Memory B cell (primary cell): Measurements from ENCODE around the gene PEX14.
A peak's percentile ranks its signal among the peaks of the same experiment; 100 is the strongest.

Experiments
- ATAC-seq: fragments of 150-1000 bp; cut with Tn5 transposase; 2 replicates; pipeline ENCODE4 v1.10.0; 2021; ENCODE audit warnings: low read depth, mild to moderate bottlenecking, moderate library complexity
- DNase-seq, 2 donors: peaks; one replicate each; pipeline ENCODE4 v3.0.0; 2022; ENCODE audit warnings: low spot score in 2 of 2
- H3K27ac Mint-ChIP-seq: one replicate; pipeline ENCODE4 v1.8.0; 2022; ENCODE audit warnings: mild to moderate bottlenecking, moderate library complexity, mixed read lengths
- H3K27me3 Mint-ChIP-seq: one replicate; pipeline ENCODE4 v1.8.0; 2022; ENCODE audit warnings: mixed read lengths
- H3K36me3 Mint-ChIP-seq: one replicate; pipeline ENCODE4 v1.8.0; 2022; ENCODE audit warnings: mild to moderate bottlenecking, mixed read lengths
- H3K4me1 Mint-ChIP-seq: one replicate; pipeline ENCODE4 v1.8.0; 2022; ENCODE audit warnings: mixed read lengths
- H3K4me3 Mint-ChIP-seq: one replicate; pipeline ENCODE4 v1.8.0; 2022; ENCODE audit warnings: mild to moderate bottlenecking, moderate library complexity, mixed read lengths
- H3K9me3 Mint-ChIP-seq: one replicate; pipeline ENCODE4 v1.8.0; 2022; ENCODE audit warnings: mixed read lengths

The PEX14 gene

GRCh38 chr1:10578070-10578469 lies 103.3 kb downstream of the PEX14 start:
- ATAC-seq (no peak), DNase-seq (no peak)
- H3K27ac Mint-ChIP-seq: no peak overlapping the region

GRCh38 chr1:10583641-10584040 lies 108.9 kb downstream of the PEX14 start:
- Mint-ChIP-seq H3K4me3 (no peak overlapping the region), H3K9me3 (peaks cover 1% of the 10 kb centered on the region), H3K36me3 (peaks cover 24% of the 10 kb centered on the region), H3K4me1 (no peaks in the 10 kb centered on the region), H3K27ac (no peak overlapping the region), H3K27me3 (no peaks in the 10 kb centered on the region)
- no peak for DNase-seq
- ATAC-seq: no peak

More at GRCh38 chr1:10578070-10578469, 103.3 kb downstream of the PEX14 start:
- peaks cover 13% of the 10 kb centered on the region for H3K36me3 Mint-ChIP-seq
- no peaks in the 10 kb centered on the region for H3K9me3 Mint-ChIP-seq
- H3K4me3 Mint-ChIP-seq: no peak overlapping the region
- no peaks in the 10 kb centered on the region for H3K27me3 Mint-ChIP-seq
- H3K4me1 Mint-ChIP-seq: no peaks in the 10 kb centered on the region

GRCh38 chr1:10585242-10585641 lies 110.5 kb downstream of the PEX14 start:
- H3K27me3 Mint-ChIP-seq: no peaks in the 10 kb centered on the region
- peaks cover 1% of the 10 kb centered on the region for H3K9me3 Mint-ChIP-seq
- H3K27ac Mint-ChIP-seq: no peak overlapping the region
- H3K4me3 Mint-ChIP-seq: no peak overlapping the region
- H3K4me1 Mint-ChIP-seq: no peaks in the 10 kb centered on the region
- peaks cover 19% of the 10 kb centered on the region for H3K36me3 Mint-ChIP-seq
- DNase-seq: no peak
- no peak for ATAC-seq

GRCh38 chr1:10586125-10586524 lies 111.4 kb downstream of the PEX14 start:
- Mint-ChIP-seq H3K9me3 (peaks cover 1% of the 10 kb centered on the region), H3K36me3 (peaks cover 19% of the 10 kb centered on the region), H3K4me3 (no peak overlapping the region), H3K27me3 (no peaks in the 10 kb centered on the region), H3K4me1 (no peaks in the 10 kb centered on the region), H3K27ac (no peak overlapping the region)
- no peak for ATAC-seq
- DNase-seq: no peak

GRCh38 chr1:10588640-10589039 lies 113.9 kb downstream of the PEX14 start:
- H3K4me1 Mint-ChIP-seq: peaks cover 2% of the 10 kb centered on the region
- H3K9me3 Mint-ChIP-seq: peaks cover 1% of the 10 kb centered on the region
- H3K27ac Mint-ChIP-seq: no peak overlapping the region
- no peaks in the 10 kb centered on the region for H3K27me3 Mint-ChIP-seq
- DNase-seq: no peak
- no peak for ATAC-seq
- H3K4me3 Mint-ChIP-seq: no peak overlapping the region
- peaks cover 19% of the 10 kb centered on the region for H3K36me3 Mint-ChIP-seq

- Mint-ChIP-seq H3K27ac (no peak overlapping the region), H3K4me1 (peaks cover 2% of the 10 kb centered on the region), H3K27me3 (no peaks in the 10 kb centered on the region), H3K36me3 (peaks cover 15% of the 10 kb centered on the region), H3K4me3 (no peak overlapping the region), H3K9me3 (peaks cover 1% of the 10 kb centered on the region)
- DNase-seq (no peak), ATAC-seq (no peak)
These were observed 114.3 kb downstream of the PEX14 start for GRCh38 chr1:10589074-10589473.

- no peaks in the 10 kb centered on the region for H3K27me3 Mint-ChIP-seq
- no peak overlapping the region for H3K4me3 Mint-ChIP-seq
- H3K36me3 Mint-ChIP-seq: peaks cover 5% of the 10 kb centered on the region
- peaks cover 6% of the 10 kb centered on the region for H3K4me1 Mint-ChIP-seq
- H3K27ac Mint-ChIP-seq: no peak overlapping the region
- ATAC-seq (no peak), DNase-seq (no peak)
- H3K9me3 Mint-ChIP-seq: no peaks in the 10 kb centered on the region
These were observed 116.3 kb downstream of the PEX14 start for GRCh38 chr1:10591010-10591409.

GRCh38 chr1:10592373-10592772 lies 117.6 kb downstream of the PEX14 start:
- Mint-ChIP-seq H3K27me3 (no peaks in the 10 kb centered on the region), H3K4me3 (no peak overlapping the region), H3K4me1 (peaks cover 6% of the 10 kb centered on the region), H3K9me3 (no peaks in the 10 kb centered on the region), H3K27ac (no peak overlapping the region), H3K36me3 (peaks cover 2% of the 10 kb centered on the region)
- no peak for ATAC-seq
- DNase-seq: no peak

- peaks cover 7% of the 10 kb centered on the region for H3K36me3 Mint-ChIP-seq
These were observed 119.0 kb downstream of the PEX14 start for GRCh38 chr1:10593750-10594149.

GRCh38 chr1:10594595-10595223 lies 120.0 kb downstream of the PEX14 start:
- peak overlapping the region; percentile 21 for H3K27ac Mint-ChIP-seq
- ATAC-seq (no peak), DNase-seq (no peak)
- no peaks in the 10 kb centered on the region for H3K9me3 Mint-ChIP-seq
- no peaks in the 10 kb centered on the region for H3K27me3 Mint-ChIP-seq
- H3K4me3 Mint-ChIP-seq: no peak overlapping the region
- peaks cover 6% of the 10 kb centered on the region for H3K4me1 Mint-ChIP-seq
- H3K36me3 Mint-ChIP-seq: peaks cover 7% of the 10 kb centered on the region

More at GRCh38 chr1:10593750-10594149, 119.0 kb downstream of the PEX14 start:
- no peaks in the 10 kb centered on the region for H3K9me3 Mint-ChIP-seq
- ATAC-seq: no peak
- H3K27me3 Mint-ChIP-seq: no peaks in the 10 kb centered on the region
- no peak overlapping the region for H3K4me3 Mint-ChIP-seq
- no peak overlapping the region for H3K27ac Mint-ChIP-seq
- no peak for DNase-seq
- peaks cover 6% of the 10 kb centered on the region for H3K4me1 Mint-ChIP-seq

- Mint-ChIP-seq H3K36me3 (peaks cover 7% of the 10 kb centered on the region), H3K4me1 (peaks cover 4% of the 10 kb centered on the region), H3K27me3 (no peaks in the 10 kb centered on the region), H3K9me3 (no peaks in the 10 kb centered on the region), H3K4me3 (no peak overlapping the region), H3K27ac (no peak overlapping the region)
- ATAC-seq (no peak), DNase-seq (no peak)
These were observed 122.0 kb downstream of the PEX14 start for GRCh38 chr1:10596780-10597179.

GRCh38 chr1:10597492-10598388 lies 123.0 kb downstream of the PEX14 start:
- Mint-ChIP-seq H3K9me3 (no peaks in the 10 kb centered on the region), H3K4me3 (no peak overlapping the region), H3K4me1 (peaks cover 4% of the 10 kb centered on the region), H3K27ac (no peak overlapping the region), H3K27me3 (no peaks in the 10 kb centered on the region), H3K36me3 (peaks cover 7% of the 10 kb centered on the region)
- DNase-seq (no peak), ATAC-seq (no peak)

- Mint-ChIP-seq H3K9me3 (no peaks in the 10 kb centered on the region), H3K4me3 (no peak overlapping the region), H3K27ac (no peak overlapping the region), H3K4me1 (peaks cover 4% of the 10 kb centered on the region), H3K36me3 (peaks cover 9% of the 10 kb centered on the region), H3K27me3 (no peaks in the 10 kb centered on the region)
- DNase-seq: no peak
- ATAC-seq: no peak
These were observed 123.6 kb downstream of the PEX14 start for GRCh38 chr1:10598389-10598702.

- peaks cover 4% of the 10 kb centered on the region for H3K4me1 Mint-ChIP-seq
- no peak overlapping the region for H3K4me3 Mint-ChIP-seq
- peaks cover 14% of the 10 kb centered on the region for H3K36me3 Mint-ChIP-seq
- DNase-seq: no peak
- no peaks in the 10 kb centered on the region for H3K9me3 Mint-ChIP-seq
- no peaks in the 10 kb centered on the region for H3K27me3 Mint-ChIP-seq
- no peak for ATAC-seq
- no peak overlapping the region for H3K27ac Mint-ChIP-seq
These were observed 124.6 kb downstream of the PEX14 start for GRCh38 chr1:10599194-10599861.
